Neural cell (in vitro differentiated cells): Measurements from ENCODE around the gene ACOT8. TPM values are rescaled to one million over a fixed set of nuclear protein-coding genes. Genes with fewer than 3 reads are reported as not detected.

ENCODE experiments used
- H2AFZ ChIP-seq: fragments of 200-600, 300-800 bp; sonication (generic), shearing (Covaris generic); 2 replicates; pipeline ENCODE4 v1.6.0; 2014; ENCODE audit warnings: low read depth, mild to moderate bottlenecking, antibody characterized with exemption, low read length, moderate library complexity
- H3F3A ChIP-seq: fragments of 200-600 bp; shearing (Covaris generic); 2 replicates; pipeline ENCODE4 v1.6.1; 2016; ENCODE audit warnings: mild to moderate bottlenecking, moderate library complexity, mixed read lengths, antibody characterized with exemption, low read length; ENCODE audit not compliant: insufficient read depth, poor library complexity, severe bottlenecking
- H3K27ac ChIP-seq: fragments of 200-600, 300-800 bp; sonication (generic), shearing (Covaris generic); 2 replicates; pipeline ENCODE4 v1.5.1; 2014; ENCODE audit warnings: mild to moderate bottlenecking, low read length, moderate library complexity
- H3K27me3 ChIP-seq: fragments of 300-800, 200-600 bp; sonication (generic), shearing (Covaris generic); 2 replicates; pipeline ENCODE4 v1.6.0; 2014; ENCODE audit warnings: mild to moderate bottlenecking, low read depth, low read length, moderate library complexity; ENCODE audit not compliant: insufficient read depth
- H3K36me3 ChIP-seq: fragments of 300-800, 200-600 bp; sonication (generic), shearing (Covaris generic); 2 replicates; pipeline ENCODE4 v1.5.1; 2014; ENCODE audit warnings: mild to moderate bottlenecking, antibody characterized with exemption, low read length, moderate library complexity; ENCODE audit not compliant: insufficient read depth
- H3K4me2 ChIP-seq: fragments of 300-800, 200-600 bp; sonication (generic), shearing (Covaris generic); 2 replicates; pipeline ENCODE4 v1.6.0; 2014; ENCODE audit warnings: mild to moderate bottlenecking, low read length
- H3K4me3 ChIP-seq: fragments of 300-800, 200-600 bp; sonication (generic), shearing (Covaris generic); 2 replicates; pipeline ENCODE4 v1.5.1; 2014; ENCODE audit warnings: mild to moderate bottlenecking, low read length, moderate library complexity
- H3K79me2 ChIP-seq: fragments of 200-600 bp; shearing (Covaris generic); replicated peaks from 2 replicates; pipeline ENCODE4 v1.6.0; 2014; ENCODE audit warnings: mild to moderate bottlenecking, low read length, moderate library complexity; ENCODE audit not compliant: insufficient read depth
- H3K9ac ChIP-seq: fragments of 300-800, 200-600 bp; sonication (generic), shearing (Covaris generic); 2 replicates; pipeline ENCODE4 v1.6.1; 2016; ENCODE audit warnings: mild to moderate bottlenecking, low read length, mixed read lengths
- H3K9me2 ChIP-seq: fragments of 200-600 bp; shearing (Covaris generic); 2 replicates; pipeline ENCODE4 v1.6.1; 2016; ENCODE audit warnings: mild to moderate bottlenecking, low read length, mixed read lengths; ENCODE audit not compliant: insufficient read depth
- H3K9me3 ChIP-seq: fragments of 200-600, 300-800 bp; sonication (generic), shearing (Covaris generic); 2 replicates; pipeline ENCODE4 v1.6.1; 2016; ENCODE audit warnings: mild to moderate bottlenecking, mixed run types, low read length, moderate library complexity, mixed read lengths
- H4K20me1 ChIP-seq: fragments of 200-600 bp; shearing (Covaris generic); 2 replicates; pipeline ENCODE4 v1.6.1; 2016; ENCODE audit warnings: mild to moderate bottlenecking, mixed run types; ENCODE audit not compliant: insufficient read depth
- CTCF ChIP-seq: fragments of 450-650 bp; IDR thresholded peaks from 2 replicates; pipeline ENCODE4 v1.5.1; 2014; ENCODE audit warnings: antibody characterized with exemption, mild to moderate bottlenecking, moderate library complexity; ENCODE audit not compliant: poor library complexity, severe bottlenecking
- EP300 ChIP-seq: fragments of 450-650 bp; conservative IDR thresholded peaks from 2 replicates; pipeline ENCODE4 v1.6.1; 2014; ENCODE audit warnings: antibody characterized with exemption, mild to moderate bottlenecking, moderate library complexity; ENCODE audit not compliant: poor library complexity, severe bottlenecking
- EZH2 ChIP-seq: fragments of 200-600, 300-800 bp; shearing (Covaris generic), sonication (generic); IDR thresholded peaks from 2 replicates; pipeline ENCODE4 v1.6.1; 2014; ENCODE audit warnings: antibody characterized with exemption, low read length, borderline replicate concordance, mild to moderate bottlenecking; ENCODE audit not compliant: insufficient read depth, poor library complexity, severe bottlenecking
- MXI1 ChIP-seq: fragments of 450-650 bp; conservative IDR thresholded peaks from 2 replicates; pipeline ENCODE4 v1.6.1; 2014; ENCODE audit warnings: antibody characterized with exemption, mild to moderate bottlenecking; ENCODE audit not compliant: poor library complexity, severe bottlenecking
- POLR2AphosphoS5 ChIP-seq: IDR thresholded peaks from 2 replicates; pipeline ENCODE4 v1.6.1; 2012
- RAD21 ChIP-seq: fragments of 450-650 bp; conservative IDR thresholded peaks from 2 replicates; pipeline ENCODE4 v1.6.1; 2014; ENCODE audit warnings: antibody characterized with exemption, mild to moderate bottlenecking, moderate library complexity
- SMC3 ChIP-seq: fragments of 450-650 bp; conservative IDR thresholded peaks from 2 replicates; pipeline ENCODE4 v1.6.1; 2014; ENCODE audit warnings: antibody characterized with exemption, mild to moderate bottlenecking, moderate library complexity; ENCODE audit not compliant: poor library complexity
- TAF1 ChIP-seq: IDR thresholded peaks from 2 replicates; pipeline ENCODE4 v1.6.1; 2012; ENCODE audit warnings: low read depth
- polyA plus RNA-seq: library from polyadenylated mRNA; depleted of rRNA; stranded (reverse); fragments of >200 nt; gene quantifications from 2 replicates; pipeline ENCODE4 v1.2.3, GENCODE V29; 2014
- TF ChIP-seq, protein P1 (sequence below): IDR thresholded peaks from 2 replicates; pipeline ENCODE4 v1.6.1; 2012; ENCODE audit warnings: borderline replicate concordance

The ACOT8 gene
- polyA plus RNA-seq, 1 donor from 2014 or later, result 68.7 TPM

GRCh38 chr20:45886590-45887345 lies 29.6 kb upstream of the ACOT8 start:
- Histone ChIP-seq H3K27ac (no peak overlapping the region), H3K9ac (no peak overlapping the region), H3K4me2 (no peak overlapping the region), H3K27me3 (no peaks in the 10 kb centered on the region), H3K9me2 (no peaks in the 10 kb centered on the region), H3F3A (no peaks in the 10 kb centered on the region), H3K36me3 (no peaks in the 10 kb centered on the region), H3K9me3 (no peaks in the 10 kb centered on the region), H2AFZ (no peak overlapping the region), H4K20me1 (no peaks in the 10 kb centered on the region), H3K79me2 (peaks cover 7% of the 10 kb centered on the region), H3K4me3 (no peak overlapping the region)
- TF ChIP-seq RAD21 (no peak), CTCF (no peak), TAF1 (no peak), EZH2 (no peak), POLR2AphosphoS5 (no peak), EP300 (no peak), SMC3 (no peak), MXI1 (no peak)
- TF ChIP-seq, protein P1, sequence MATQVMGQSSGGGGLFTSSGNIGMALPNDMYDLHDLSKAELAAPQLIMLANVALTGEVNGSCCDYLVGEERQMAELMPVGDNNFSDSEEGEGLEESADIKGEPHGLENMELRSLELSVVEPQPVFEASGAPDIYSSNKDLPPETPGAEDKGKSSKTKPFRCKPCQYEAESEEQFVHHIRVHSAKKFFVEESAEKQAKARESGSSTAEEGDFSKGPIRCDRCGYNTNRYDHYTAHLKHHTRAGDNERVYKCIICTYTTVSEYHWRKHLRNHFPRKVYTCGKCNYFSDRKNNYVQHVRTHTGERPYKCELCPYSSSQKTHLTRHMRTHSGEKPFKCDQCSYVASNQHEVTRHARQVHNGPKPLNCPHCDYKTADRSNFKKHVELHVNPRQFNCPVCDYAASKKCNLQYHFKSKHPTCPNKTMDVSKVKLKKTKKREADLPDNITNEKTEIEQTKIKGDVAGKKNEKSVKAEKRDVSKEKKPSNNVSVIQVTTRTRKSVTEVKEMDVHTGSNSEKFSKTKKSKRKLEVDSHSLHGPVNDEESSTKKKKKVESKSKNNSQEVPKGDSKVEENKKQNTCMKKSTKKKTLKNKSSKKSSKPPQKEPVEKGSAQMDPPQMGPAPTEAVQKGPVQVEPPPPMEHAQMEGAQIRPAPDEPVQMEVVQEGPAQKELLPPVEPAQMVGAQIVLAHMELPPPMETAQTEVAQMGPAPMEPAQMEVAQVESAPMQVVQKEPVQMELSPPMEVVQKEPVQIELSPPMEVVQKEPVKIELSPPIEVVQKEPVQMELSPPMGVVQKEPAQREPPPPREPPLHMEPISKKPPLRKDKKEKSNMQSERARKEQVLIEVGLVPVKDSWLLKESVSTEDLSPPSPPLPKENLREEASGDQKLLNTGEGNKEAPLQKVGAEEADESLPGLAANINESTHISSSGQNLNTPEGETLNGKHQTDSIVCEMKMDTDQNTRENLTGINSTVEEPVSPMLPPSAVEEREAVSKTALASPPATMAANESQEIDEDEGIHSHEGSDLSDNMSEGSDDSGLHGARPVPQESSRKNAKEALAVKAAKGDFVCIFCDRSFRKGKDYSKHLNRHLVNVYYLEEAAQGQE, result no peak

- no peaks in the 10 kb centered on the region for H3K9me3 ChIP-seq
- H3K9me2 ChIP-seq, result no peaks in the 10 kb centered on the region
- no peak overlapping the region for H3K9ac ChIP-seq
- no peak overlapping the region for H2AFZ ChIP-seq
- TF ChIP-seq POLR2AphosphoS5, result no peak
- no peak for TF ChIP-seq EZH2
- TF ChIP-seq SMC3, result no peak
- no peak for TF ChIP-seq MXI1
- TF ChIP-seq, protein P1, result no peak
- TF ChIP-seq TAF1, result no peak
- no peak for TF ChIP-seq EP300
- TF ChIP-seq CTCF, result no peak
- TF ChIP-seq RAD21, result no peak
- peaks cover 12% of the 10 kb centered on the region for H3K79me2 ChIP-seq
- H3K4me2 ChIP-seq, result no peak overlapping the region
- no peak overlapping the region for H3K4me3 ChIP-seq
- no peaks in the 10 kb centered on the region for H3K36me3 ChIP-seq
- no peaks in the 10 kb centered on the region for H4K20me1 ChIP-seq
- no peaks in the 10 kb centered on the region for H3F3A ChIP-seq
- H3K27ac ChIP-seq, result no peak overlapping the region
- no peaks in the 10 kb centered on the region for H3K27me3 ChIP-seq
Observed at GRCh38 chr20:45883100-45883469, 25.9 kb upstream of the ACOT8 start.
